IMR-90 (cell line): Measurements from ENCODE around the gene PTGER2. TPM values are rescaled to one million over a fixed set of nuclear protein-coding genes. Genes with fewer than 3 reads are reported as not detected.

Experiments
- ATAC-seq: fragments of 200-7000 bp; cut with Tn5 transposase; 2 replicates; pipeline ENCODE4 v1.9.1; 2020; ENCODE audit warnings: low read depth, mild to moderate bottlenecking, moderate library complexity
- BruUV-seq: library from RNA; stranded (reverse); fragments of 400-500 nt; replicated peaks from 2 replicates; lab custom pipeline; 2021; lab: Mats Ljungman, UMichigan
- CTCF ChIA-PET: fragments of 300-600 bp; formaldehyde crosslinking; extraction: SDS; loops from one replicate; lab custom pipeline; 2021; ENCODE audit warnings: antibody characterized with exemption; lab: Yijun Ruan, JAX
- POLR2A ChIA-PET: fragments of 300-600 bp; sonication (Branson Sonifier 250); formaldehyde crosslinking; loops from one replicate; lab custom pipeline; 2022; ENCODE audit warnings: antibody characterized with exemption; ENCODE audit not compliant: unreplicated experiment; lab: Charles Lee
- DNase-seq: peaks from one replicate; pipeline ENCODE4 v3.0.0; 2013
- H2AFZ ChIP-seq: replicated peaks from 2 replicates; pipeline ENCODE3; 2013; ENCODE audit warnings: low read length, mild to moderate bottlenecking; ENCODE audit not compliant: poor library complexity
- H2AK5ac ChIP-seq: 2 replicates; pipeline ENCODE4 v1.6.1; 2013; ENCODE audit warnings: low read depth, low read length, inconsistent platforms
- H2AK9ac ChIP-seq: replicated peaks from 2 replicates; pipeline ENCODE3; 2013; ENCODE audit warnings: mild to moderate bottlenecking, low read depth, low read length, moderate library complexity; ENCODE audit not compliant: poor library complexity
- H2BK120ac ChIP-seq: 2 replicates; pipeline ENCODE4 v1.6.1; 2013; ENCODE audit warnings: low read depth, low read length, inconsistent platforms
- H2BK15ac ChIP-seq: 3 replicates; pipeline ENCODE4 v1.6.1; 2013; ENCODE audit warnings: low read depth, low read length, inconsistent platforms
- H2BK20ac ChIP-seq: 2 replicates; pipeline ENCODE4 v1.6.1; 2013; ENCODE audit warnings: low read depth, mild to moderate bottlenecking, inconsistent platforms, low read length, moderate library complexity
- H2BK5ac ChIP-seq: 2 replicates; pipeline ENCODE4 v1.6.1; 2013; ENCODE audit warnings: mild to moderate bottlenecking, low read depth, low read length, inconsistent platforms; ENCODE audit not compliant: poor library complexity, severe bottlenecking
- H3K14ac ChIP-seq: replicated peaks from 2 replicates; pipeline ENCODE4 v1.6.1; 2013; ENCODE audit warnings: low read depth, low read length, inconsistent platforms
- H3K18ac ChIP-seq: 2 replicates; pipeline ENCODE4 v1.6.1; 2013; ENCODE audit warnings: low read depth, low read length, control low read depth
- H3K23ac ChIP-seq: 2 replicates; pipeline ENCODE4 v1.6.1; 2013; ENCODE audit warnings: low read depth, low read length, inconsistent platforms
- H3K27ac ChIP-seq: 2 replicates; pipeline ENCODE4 v1.5.1; 2013; ENCODE audit warnings: mild to moderate bottlenecking, control low read depth, low read length; ENCODE audit not compliant: insufficient read depth
- H3K27me3 ChIP-seq: 2 replicates; pipeline ENCODE4 v1.6.1; 2013; ENCODE audit warnings: low read length; ENCODE audit not compliant: control insufficient read depth, insufficient read depth
- H3K36me3 ChIP-seq: 2 replicates; pipeline ENCODE4 v1.6.1; 2013; ENCODE audit warnings: low read length, mixed read lengths; ENCODE audit not compliant: control insufficient read depth, insufficient read depth
- H3K4ac ChIP-seq: 2 replicates; pipeline ENCODE4 v1.6.1; 2013; ENCODE audit warnings: low read depth, low read length, inconsistent platforms
- H3K4me1 ChIP-seq: 2 replicates; pipeline ENCODE4 v1.6.1; 2013; ENCODE audit warnings: low read length, mixed read lengths; ENCODE audit not compliant: control insufficient read depth, insufficient read depth
- H3K4me2 ChIP-seq: 2 replicates; pipeline ENCODE4 v1.6.1; 2013; ENCODE audit warnings: low read depth, mild to moderate bottlenecking, control low read depth, low read length, moderate library complexity
- H3K4me3 ChIP-seq: 2 replicates; pipeline ENCODE4 v1.5.1; 2013; ENCODE audit warnings: low read depth, mild to moderate bottlenecking, control low read depth, low read length, moderate library complexity; ENCODE audit not compliant: insufficient read depth
- H3K56ac ChIP-seq: 2 replicates; pipeline ENCODE4 v1.6.1; 2013; ENCODE audit warnings: low read length, inconsistent platforms; ENCODE audit not compliant: insufficient read depth; ENCODE audit errors: extremely low read depth
- H3K79me1 ChIP-seq, 2 experiments: 2 replicates each; pipeline ENCODE4 v1.6.1; 2013; ENCODE audit warnings: low read length in 2 of 2, inconsistent platforms in 1 of 2, low read depth in 1 of 2
- H3K9ac ChIP-seq: 2 replicates; pipeline ENCODE4 v1.6.1; 2013; ENCODE audit warnings: low read depth, low read length, control low read depth
- H3K9me1 ChIP-seq: 2 replicates; pipeline ENCODE4 v1.6.1; 2013; ENCODE audit warnings: low read length, inconsistent platforms; ENCODE audit not compliant: insufficient read depth
- H3K9me3 ChIP-seq: 2 replicates; pipeline ENCODE4 v1.6.1; 2013; ENCODE audit warnings: low read length; ENCODE audit not compliant: control insufficient read depth, insufficient read depth
- H4K20me1 ChIP-seq: 2 replicates; pipeline ENCODE4 v1.6.1; 2013; ENCODE audit warnings: low read length, inconsistent platforms; ENCODE audit not compliant: insufficient read depth
- H4K5ac ChIP-seq: 2 replicates; pipeline ENCODE4 v1.6.1; 2013; ENCODE audit warnings: mild to moderate bottlenecking, low read depth, low read length, control low read depth
- H4K8ac ChIP-seq, 2 experiments: 2 replicates each; pipeline ENCODE4 v1.6.1; 2013; ENCODE audit warnings: low read depth in 2 of 2, low read length in 2 of 2, control low read depth in 1 of 2, inconsistent platforms in 1 of 2
- H4K91ac ChIP-seq: 2 replicates; pipeline ENCODE4 v1.6.1; 2013; ENCODE audit warnings: low read depth, low read length, inconsistent platforms; ENCODE audit not compliant: insufficient read depth
- CEBPB ChIP-seq: IDR thresholded peaks from 2 replicates; pipeline ENCODE4 v1.6.1; 2012; ENCODE audit warnings: low read depth, low read length, improper control_type of control experiment
- CHD1 ChIP-seq: IDR thresholded peaks from 2 replicates; pipeline ENCODE4 v1.6.1; 2012; ENCODE audit warnings: low read depth, low read length, improper control_type of control experiment
- MXI1 ChIP-seq: IDR thresholded peaks from 2 replicates; pipeline ENCODE4 v1.6.1; 2012; ENCODE audit warnings: low read depth, mild to moderate bottlenecking, low read length, moderate library complexity, borderline replicate concordance
- NFE2L2 ChIP-seq: fragments of 150-350 bp; IDR thresholded peaks from 2 replicates; pipeline ENCODE4 v1.6.1; 2016; ENCODE audit warnings: low read depth, mild to moderate bottlenecking, low read length
- POLR2A ChIP-seq: IDR thresholded peaks from 2 replicates; pipeline ENCODE4 v1.6.1; 2012; ENCODE audit warnings: mild to moderate bottlenecking, low read depth, low read length
- RCOR1 ChIP-seq: IDR thresholded peaks from 2 replicates; pipeline ENCODE4 v1.6.1; 2012; ENCODE audit warnings: mild to moderate bottlenecking, low read length, improper control_type of control experiment; ENCODE audit not compliant: insufficient replicate concordance
- USF2 ChIP-seq: fragments of 150-350 bp; IDR thresholded peaks from 2 replicates; pipeline ENCODE4 v1.6.1; 2017; ENCODE audit warnings: mild to moderate bottlenecking, antibody characterized with exemption, low read length, low read depth
- WGBS, 2 experiments: methylation state at CpG; one replicate each; pipeline versions ENCODE4 v1.1.5 to v1.1.7; 2013; ENCODE audit warnings: missing lambda C conversion rate in 2 of 2; ENCODE audit not compliant: insufficient read length in 1 of 2; ENCODE audit errors: extremely low coverage in 2 of 2; 5-methylcytosine and 5-hydroxymethylcytosine counted together
- dilution Hi-C: fragments of 300-500 bp; cut with HindIII; formaldehyde crosslinking; loops from one replicate; pipeline ENCODE4 v1.14.3; 2018; ENCODE audit warnings: low sequenced_read_pairs; ENCODE audit not compliant: unreplicated experiment
- in situ Hi-C: fragments of 300-500 bp; cut with MboI; formaldehyde crosslinking; loops from 3 replicates; pipeline ENCODE4 v1.14.3; 2019; ENCODE audit warnings: low sequenced_read_pairs, inconsistent platforms, mixed read lengths
- intact Hi-C: fragments of 100-400 bp; cut with micrococcal nuclease; formaldehyde crosslinking; loops from 2 replicates; pipeline ENCODE4 v1.10.0; 2022
- polyA plus RNA-seq, 3 experiments: library from polyadenylated mRNA; depleted of rRNA; stranded (reverse); fragments of >200 nt; gene quantifications; 2 replicates each; pipeline ENCODE4 v1.2.3, GENCODE V29; 2012; ENCODE audit warnings: low replicate concordance in 1 of 3
- total RNA-seq: library from RNA; depleted of rRNA; stranded (reverse); fragments of >200 nt; gene quantifications from 2 replicates; pipeline ENCODE4 v1.2.3, GENCODE V29; 2012
- TF ChIP-seq, protein P1 (sequence below): conservative IDR thresholded peaks from 2 replicates; pipeline ENCODE4 v1.5.1; 2012; ENCODE audit warnings: mild to moderate bottlenecking, low read depth, low read length, improper control_type of control experiment

Gene PTGER2
- total and polyA plus RNA-seq, 2 of the 4 experiments (the other 2 are of a cell fraction), result 24.7 to 58.5 TPM

GRCh38 chr14:52363961-52364360 is 49.8 kb downstream of the PTGER2 start:
- Histone ChIP-seq H3K9me3 (no peaks in the 10 kb centered on the region), H2BK15ac (no peak overlapping the region), H2BK5ac (no peak overlapping the region), H3K4me1 (peaks cover 7% of the 10 kb centered on the region), H4K20me1 (no peaks in the 10 kb centered on the region), H3K4me2 (no peak overlapping the region), H3K9me1 (peaks cover 8% of the 10 kb centered on the region; the same call in 1 of the 2 replicates), H3K4ac (no peak overlapping the region), H3K27ac (no peak overlapping the region), H2AFZ (no peak overlapping the region), H3K79me1 (no peaks in the 10 kb centered on the region), H3K9ac (no peak overlapping the region), H2AK5ac (no peak overlapping the region), H3K14ac (no peak overlapping the region), H2BK120ac (no peak overlapping the region; the same call in 1 of the 2 replicates), H2BK20ac (no peak overlapping the region), H3K23ac (no peak overlapping the region), H4K5ac (no peak overlapping the region), H3K36me3 (no peaks in the 10 kb centered on the region), H3K56ac (no peak overlapping the region), H4K8ac (no peak overlapping the region), H3K4me3 (no peak overlapping the region), H4K91ac (no peak overlapping the region), H2AK9ac (no peak overlapping the region), H3K18ac (no peak overlapping the region), H3K27me3 (0 out of 2 replicates have a peak, but pooled peaks cover 2% of the 10 kb centered on the region)
- dilution Hi-C loops (no loop called here), in situ Hi-C loops (no loop called here), intact Hi-C loops (loop anchor here (2.0 kb wide), 1 partner anchor 17 kb away; no protein-coding TSS in a partner anchor)
- POLR2A ChIA-PET, result no interaction called here
- BruUV-seq, result no TSS peak
- DNase-seq, result no peak
- no peak for ATAC-seq
- no CpG with 5 or more reads among the region's 1 CpG for WGBS, 2 experiments
- TF ChIP-seq USF2 (no peak), CEBPB (no peak), POLR2A (no peak), NFE2L2 (no peak), MXI1 (no peak), CHD1 (no peak), RCOR1 (no peak)
- TF ChIP-seq, protein P1, sequence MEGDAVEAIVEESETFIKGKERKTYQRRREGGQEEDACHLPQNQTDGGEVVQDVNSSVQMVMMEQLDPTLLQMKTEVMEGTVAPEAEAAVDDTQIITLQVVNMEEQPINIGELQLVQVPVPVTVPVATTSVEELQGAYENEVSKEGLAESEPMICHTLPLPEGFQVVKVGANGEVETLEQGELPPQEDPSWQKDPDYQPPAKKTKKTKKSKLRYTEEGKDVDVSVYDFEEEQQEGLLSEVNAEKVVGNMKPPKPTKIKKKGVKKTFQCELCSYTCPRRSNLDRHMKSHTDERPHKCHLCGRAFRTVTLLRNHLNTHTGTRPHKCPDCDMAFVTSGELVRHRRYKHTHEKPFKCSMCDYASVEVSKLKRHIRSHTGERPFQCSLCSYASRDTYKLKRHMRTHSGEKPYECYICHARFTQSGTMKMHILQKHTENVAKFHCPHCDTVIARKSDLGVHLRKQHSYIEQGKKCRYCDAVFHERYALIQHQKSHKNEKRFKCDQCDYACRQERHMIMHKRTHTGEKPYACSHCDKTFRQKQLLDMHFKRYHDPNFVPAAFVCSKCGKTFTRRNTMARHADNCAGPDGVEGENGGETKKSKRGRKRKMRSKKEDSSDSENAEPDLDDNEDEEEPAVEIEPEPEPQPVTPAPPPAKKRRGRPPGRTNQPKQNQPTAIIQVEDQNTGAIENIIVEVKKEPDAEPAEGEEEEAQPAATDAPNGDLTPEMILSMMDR, result no peak
- CTCF ChIA-PET, result interaction anchor here (0.6 kb wide), 1 partner anchor 40 kb away, joined by 3 read pairs; no protein-coding TSS in a partner anchor
